Measurements from ENCODE around the gene VEGFD.

Gene VEGFD

DNA sequence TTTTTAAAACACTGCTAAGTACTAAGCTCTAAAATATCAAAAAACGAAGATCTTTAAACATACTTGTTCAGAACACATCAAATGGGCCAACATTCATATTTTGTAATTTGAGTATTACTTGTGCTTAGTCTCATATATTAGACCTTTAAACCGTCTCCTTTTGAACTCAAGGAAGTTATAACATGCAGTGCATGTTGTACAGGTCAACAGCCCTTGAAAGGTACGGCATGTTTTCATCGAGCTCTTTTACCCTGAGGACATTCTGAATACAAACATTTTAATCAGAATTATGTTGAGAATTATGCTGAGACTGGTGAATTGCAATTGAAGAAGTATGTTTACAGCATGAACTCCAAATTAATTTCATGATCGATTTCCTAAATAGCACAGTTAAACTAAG is 61.7 kb downstream of the VEGFD start:
- ChIA-PET POLR2A (interaction anchor here (1.2 kb wide), 1 partner anchor 9 kb away, joined by 3 read pairs; no protein-coding TSS in a partner anchor), CTCF (interaction anchor here (0.7 kb wide), 1 partner anchor 842 kb away, joined by 5 read pairs; no protein-coding TSS in a partner anchor)
- DNase-seq (ENCODE audit: extremely low spot score), result no peak
- TF ChIP-seq TARDBP (IDR thresholded peaks at IDR 0.05) (no peak), CTBP1 (IDR thresholded peaks at IDR 0.05; ENCODE audit: borderline replicate concordance) (no peak), FOXA1 (IDR thresholded peaks at IDR 0.05) (no peak)

- TF ChIP-seq HDGF (IDR thresholded peaks at IDR 0.05; ENCODE audit: borderline replicate concordance) (no peak), SP1 (IDR thresholded peaks at IDR 0.05) (no peak), ELF4 (IDR thresholded peaks at IDR 0.05) (no peak), PKNOX1 (IDR thresholded peaks at IDR 0.05) (no peak), FOXM1 (IDR thresholded peaks at IDR 0.05; ENCODE audit: borderline replicate concordance) (no peak), NFRKB (IDR thresholded peaks at IDR 0.05) (no peak), ARNT (IDR thresholded peaks at IDR 0.05) (no peak), FOXK2 (IDR thresholded peaks at IDR 0.05) (no peak), ZNF384 (IDR thresholded peaks at IDR 0.05) (no peak), BHLHE40 (IDR thresholded peaks at IDR 0.05; ENCODE audit: borderline replicate concordance) (no peak), L3MBTL2 (conservative IDR thresholded peaks at IDR 0.05) (no peak), TARDBP (IDR thresholded peaks at IDR 0.05) (no peak), CTBP1 (IDR thresholded peaks at IDR 0.05; ENCODE audit: borderline replicate concordance) (no peak), FOXA1 (IDR thresholded peaks at IDR 0.05) (no peak), LEF1 (IDR thresholded peaks at IDR 0.05; ENCODE audit: borderline replicate concordance) (no peak), SUZ12 (IDR thresholded peaks at IDR 0.05) (no peak)
- DNase-seq (ENCODE audit: extremely low spot score), result no peak
- ChIA-PET POLR2A (interaction anchor here (1.2 kb wide), 1 partner anchor 10 kb away, joined by 3 read pairs; no protein-coding TSS in a partner anchor), CTCF (interaction anchor here (0.7 kb wide), 1 partner anchor 843 kb away, joined by 5 read pairs; no protein-coding TSS in a partner anchor)
These were observed 62.1 kb downstream of the VEGFD start for GRCh38 chrX:15322072-15322471.

- CTCF ChIA-PET, result no interaction called here
- POLR2A ChIA-PET, result no interaction called here
- no peak for DNase-seq (ENCODE audit: extremely low spot score)
These were observed 62.8 kb downstream of the VEGFD start for GRCh38 chrX:15321447-15321846.

GRCh38 chrX:15320297-15320696 is 63.9 kb downstream of the VEGFD start:
- TF ChIP-seq LEF1 (IDR thresholded peaks at IDR 0.05; ENCODE audit: borderline replicate concordance) (no peak), TARDBP (IDR thresholded peaks at IDR 0.05) (no peak), ELF4 (IDR thresholded peaks at IDR 0.05) (no peak), FOXA1 (IDR thresholded peaks at IDR 0.05) (no peak), ARNT (IDR thresholded peaks at IDR 0.05) (no peak), CTBP1 (IDR thresholded peaks at IDR 0.05; ENCODE audit: borderline replicate concordance) (no peak), FOXK2 (IDR thresholded peaks at IDR 0.05) (no peak), PKNOX1 (IDR thresholded peaks at IDR 0.05) (no peak), SP1 (IDR thresholded peaks at IDR 0.05) (no peak), HDGF (IDR thresholded peaks at IDR 0.05; ENCODE audit: borderline replicate concordance) (no peak), ZNF384 (IDR thresholded peaks at IDR 0.05) (no peak), NFRKB (IDR thresholded peaks at IDR 0.05) (no peak), BHLHE40 (IDR thresholded peaks at IDR 0.05; ENCODE audit: borderline replicate concordance) (no peak), SUZ12 (IDR thresholded peaks at IDR 0.05) (no peak), L3MBTL2 (conservative IDR thresholded peaks at IDR 0.05) (no peak), FOXM1 (IDR thresholded peaks at IDR 0.05; ENCODE audit: borderline replicate concordance) (no peak)
- ChIA-PET POLR2A (no interaction called here), CTCF (no interaction called here)
- no peak for DNase-seq (ENCODE audit: extremely low spot score)

More at GRCh38 chrX:15321447-15321846, 62.8 kb downstream of the VEGFD start:
- TF ChIP-seq CTBP1 (IDR thresholded peaks at IDR 0.05; ENCODE audit: borderline replicate concordance), result no peak
- no peak for TF ChIP-seq LEF1 (IDR thresholded peaks at IDR 0.05; ENCODE audit: borderline replicate concordance)
- TF ChIP-seq FOXK2 (IDR thresholded peaks at IDR 0.05), result no peak
- TF ChIP-seq ZNF384 (IDR thresholded peaks at IDR 0.05), result no peak
- TF ChIP-seq PKNOX1 (IDR thresholded peaks at IDR 0.05), result no peak
- no peak for TF ChIP-seq NFRKB (IDR thresholded peaks at IDR 0.05)
- no peak for TF ChIP-seq L3MBTL2 (conservative IDR thresholded peaks at IDR 0.05)

GRCh38 chrX:15319075-15319474 is 65.1 kb downstream of the VEGFD start:
- TF ChIP-seq SUZ12 (IDR thresholded peaks at IDR 0.05) (no peak), ZNF384 (IDR thresholded peaks at IDR 0.05) (no peak), HDGF (IDR thresholded peaks at IDR 0.05; ENCODE audit: borderline replicate concordance) (no peak), L3MBTL2 (conservative IDR thresholded peaks at IDR 0.05) (no peak), ARNT (IDR thresholded peaks at IDR 0.05) (no peak), FOXM1 (IDR thresholded peaks at IDR 0.05; ENCODE audit: borderline replicate concordance) (no peak), CTBP1 (IDR thresholded peaks at IDR 0.05; ENCODE audit: borderline replicate concordance) (no peak), NFRKB (IDR thresholded peaks at IDR 0.05) (no peak), LEF1 (IDR thresholded peaks at IDR 0.05; ENCODE audit: borderline replicate concordance) (no peak), ELF4 (IDR thresholded peaks at IDR 0.05) (no peak), FOXK2 (IDR thresholded peaks at IDR 0.05) (no peak), TARDBP (IDR thresholded peaks at IDR 0.05) (no peak), PKNOX1 (IDR thresholded peaks at IDR 0.05) (no peak), BHLHE40 (IDR thresholded peaks at IDR 0.05; ENCODE audit: borderline replicate concordance) (no peak), SP1 (IDR thresholded peaks at IDR 0.05) (no peak), FOXA1 (IDR thresholded peaks at IDR 0.05) (no peak)
- POLR2A ChIA-PET, result no interaction called here
- CTCF ChIA-PET, result no interaction called here
- no peak for DNase-seq (ENCODE audit: extremely low spot score)

DNA sequence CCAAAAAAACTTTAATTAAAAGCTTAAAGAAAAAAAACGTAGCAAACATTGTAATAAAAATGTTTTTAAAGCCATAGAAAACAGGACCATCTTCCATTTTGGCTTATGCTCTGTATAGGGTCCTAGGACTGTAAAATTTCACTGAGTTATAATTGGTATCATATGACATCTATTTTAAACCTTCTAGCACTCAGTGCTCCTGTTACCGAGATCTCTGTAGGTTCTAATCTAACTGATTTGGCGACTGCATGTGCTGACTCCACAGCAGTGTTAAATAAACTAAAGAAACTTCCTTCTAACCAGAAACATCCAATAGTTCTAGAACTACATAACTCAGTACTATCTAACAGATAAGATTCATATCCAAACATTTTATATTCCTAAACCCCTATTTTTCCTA is 68.7 kb downstream of the VEGFD start, which contains the start of gene ASB11:
Gene ASB11, minus strand, starts transcription at position 132 of the 400 bp plus-strand sequence. Its CDS starts 35 bp downstream, at position 97.
- TF ChIP-seq FOXM1 (IDR thresholded peaks at IDR 0.05; ENCODE audit: borderline replicate concordance), result no peak
- no peak for TF ChIP-seq ZNF384 (IDR thresholded peaks at IDR 0.05)
- TF ChIP-seq ELF4 (IDR thresholded peaks at IDR 0.05), result no peak
- no peak for TF ChIP-seq HDGF (IDR thresholded peaks at IDR 0.05; ENCODE audit: borderline replicate concordance)
- TF ChIP-seq LEF1 (IDR thresholded peaks at IDR 0.05; ENCODE audit: borderline replicate concordance), result no peak
- no peak for TF ChIP-seq L3MBTL2 (conservative IDR thresholded peaks at IDR 0.05)
- no peak for TF ChIP-seq CTBP1 (IDR thresholded peaks at IDR 0.05; ENCODE audit: borderline replicate concordance)
- no peak for TF ChIP-seq FOXK2 (IDR thresholded peaks at IDR 0.05)
- TF ChIP-seq NFRKB (IDR thresholded peaks at IDR 0.05), result no peak
- no peak for TF ChIP-seq SUZ12 (IDR thresholded peaks at IDR 0.05)
- TF ChIP-seq ARNT (IDR thresholded peaks at IDR 0.05), result no peak
- no peak for TF ChIP-seq FOXA1 (IDR thresholded peaks at IDR 0.05)
- POLR2A ChIA-PET, result no interaction called here
- CTCF ChIA-PET, result no interaction called here
- DNase-seq (ENCODE audit: extremely low spot score), result no peak
